HCT116 (cell line): Measurements from ENCODE around the gene HAGH. TPM values are rescaled to one million over a fixed set of nuclear protein-coding genes. Genes with fewer than 3 reads are reported as not detected.

ENCODE experiments used
- ATAC-seq: fragments of 200-7000 bp; cut with Tn5 transposase; 2 replicates; pipeline ENCODE4 v1.9.1; 2020; ENCODE audit warnings: mild to moderate bottlenecking, moderate library complexity
- BruUV-seq: library from RNA; stranded (reverse); fragments of 400-500 nt; replicated peaks from 2 replicates; lab custom pipeline; 2021; lab: Mats Ljungman, UMichigan
- CTCF ChIA-PET: fragments of 300-600 bp; sonication (Branson Sonifier 250); formaldehyde crosslinking; loops from one replicate; lab custom pipeline; 2021; ENCODE audit warnings: antibody characterized with exemption; lab: Charles Lee
- POLR2A ChIA-PET: fragments of 300-600, 350-600 bp; sonication (Branson Sonifier 250); formaldehyde crosslinking; loops from one replicate; lab custom pipeline; 2021; ENCODE audit warnings: antibody characterized with exemption; lab: Charles Lee
- RAD21 ChIA-PET, 2 experiments: fragments of 300-600 bp; sonication (Branson Sonifier 250); formaldehyde crosslinking; loops; one replicate each; lab custom pipeline; 2023; ENCODE audit warnings: low total read pairs in 2 of 2; ENCODE audit not compliant: uncharacterized antibody in 2 of 2, unreplicated experiment in 2 of 2, low non-redundant PET in 1 of 2; lab: Charles Lee
- DNase-seq: peaks from one replicate; pipeline ENCODE4 v3.0.0-alpha.2; 2010; ENCODE audit warnings: low read depth, low spot score
- H2AFZ ChIP-seq: fragments of 200-600 bp; shearing (Covaris generic), sonication (generic); 2 replicates; pipeline ENCODE4 v1.6.1; 2017; ENCODE audit warnings: low read depth, mixed run types, mixed read lengths, antibody characterized with exemption, low read length; ENCODE audit not compliant: poor library complexity, severe bottlenecking
- H3K27ac ChIP-seq: 2 replicates; pipeline ENCODE4 v1.5.1; 2012; ENCODE audit warnings: low read depth, low read length
- H3K27me3 ChIP-seq: fragments of 200-600 bp; sonication (generic); 2 replicates; pipeline ENCODE4 v1.6.1; 2016; ENCODE audit warnings: mixed run types, low read length, mixed read lengths; ENCODE audit not compliant: insufficient read depth
- H3K36me3 ChIP-seq, 2 experiments: fragments of 200-500 bp in 1 of 2; fragments of 200-600 bp in 1 of 2; sonication (Bioruptor generic) in 1 of 2; sonication (generic) in 1 of 2; 2 replicates each; pipeline versions ENCODE4 v1.5.1 to v1.6.1; 2014 to 2016; ENCODE audit warnings: low read length in 2 of 2, inconsistent platforms in 1 of 2, mixed read lengths in 1 of 2, mixed run types in 1 of 2; ENCODE audit not compliant: insufficient read depth in 2 of 2, control insufficient read depth in 1 of 2
- H3K4me1 ChIP-seq, 2 experiments: fragments of 200-600 bp in 1 of 2; sonication (generic) in 1 of 2; 2 replicates each; pipeline versions ENCODE4 v1.5.1 to v1.6.1; 2012 to 2017; ENCODE audit warnings: low read length in 2 of 2, inconsistent platforms in 1 of 2, mild to moderate bottlenecking in 1 of 2, mixed read lengths in 1 of 2, mixed run types in 1 of 2, moderate library complexity in 1 of 2; ENCODE audit not compliant: insufficient read depth in 2 of 2, control insufficient read depth in 1 of 2
- H3K4me2 ChIP-seq: fragments of 200-600 bp; sonication (generic); 2 replicates; pipeline ENCODE4 v1.6.1; 2017; ENCODE audit warnings: mixed run types, low read length, mixed read lengths
- H3K4me3 ChIP-seq, 2 experiments: fragments of 200-600 bp in 1 of 2; sonication (generic) in 1 of 2; replicated peaks in 1 of 2; 2 replicates each; pipeline ENCODE4 v1.5.1; 2011 to 2016; ENCODE audit warnings: low read length in 2 of 2, control low read depth in 1 of 2, low read depth in 1 of 2, mild to moderate bottlenecking in 1 of 2, mixed read lengths in 1 of 2, mixed run types in 1 of 2
- H3K79me2 ChIP-seq: fragments of 200-600 bp; sonication (generic); 2 replicates; pipeline ENCODE4 v1.6.1; 2017; ENCODE audit warnings: mild to moderate bottlenecking, mixed run types, low read length, moderate library complexity, mixed read lengths; ENCODE audit not compliant: insufficient read depth
- H3K9ac ChIP-seq: fragments of 200-600 bp; sonication (generic); 2 replicates; pipeline ENCODE4 v1.6.1; 2016; ENCODE audit warnings: low read length, mixed read lengths
- H3K9me2 ChIP-seq: fragments of 200-600 bp; sonication (generic), shearing (Covaris generic); 2 replicates; pipeline ENCODE4 v1.6.1; 2017; ENCODE audit warnings: mixed run types, mild to moderate bottlenecking, moderate library complexity; ENCODE audit not compliant: insufficient read depth
- H3K9me3 ChIP-seq, 2 experiments: fragments of 200-500 bp in 1 of 2; fragments of 200-600 bp in 1 of 2; sonication (Bioruptor generic) in 1 of 2; sonication (generic) in 1 of 2; 2 replicates each; pipeline ENCODE4 v1.6.1; 2014 to 2017; ENCODE audit warnings: low read length in 2 of 2, mixed read lengths in 2 of 2, inconsistent platforms in 1 of 2, low read depth in 1 of 2, mild to moderate bottlenecking in 1 of 2, mixed run types in 1 of 2, moderate library complexity in 1 of 2; ENCODE audit not compliant: control insufficient read depth in 1 of 2, insufficient read depth in 1 of 2
- H4K20me1 ChIP-seq: fragments of 200-600 bp; sonication (generic), shearing (Covaris generic); 2 replicates; pipeline ENCODE4 v1.6.1; 2017; ENCODE audit warnings: mixed run types, mild to moderate bottlenecking, moderate library complexity; ENCODE audit not compliant: insufficient read depth
- CBX3 ChIP-seq: IDR thresholded peaks from 2 replicates; pipeline ENCODE4 v1.6.1; 2012; ENCODE audit warnings: low read depth
- CTCF ChIP-seq, 3 experiments: fragments of 200-600 bp in 1 of 3; sonication (generic) in 1 of 3; IDR thresholded peaks in 2 of 3; conservative IDR thresholded peaks in 1 of 3; 2 replicates each; pipeline ENCODE4 v1.5.1; 2012 to 2017; ENCODE audit warnings: low read depth in 2 of 3, low read length in 2 of 3, antibody characterized with exemption in 1 of 3, borderline replicate concordance in 1 of 3, control low read depth in 1 of 3, mild to moderate bottlenecking in 1 of 3, mixed read lengths in 1 of 3, mixed run types in 1 of 3, moderate library complexity in 1 of 3; ENCODE audit not compliant: insufficient read depth in 1 of 3
- EGR1 ChIP-seq: IDR thresholded peaks from 2 replicates; pipeline ENCODE4 v1.6.1; 2012; ENCODE audit warnings: low read depth
- ELF1 ChIP-seq: IDR thresholded peaks from 2 replicates; pipeline ENCODE4 v1.6.1; 2012; ENCODE audit warnings: low read depth, borderline replicate concordance
- EZH2phosphoT487 ChIP-seq: fragments of 200-600 bp; IDR thresholded peaks from 2 replicates; pipeline ENCODE4 v1.6.1; 2018; ENCODE audit warnings: antibody characterized with exemption, borderline replicate concordance
- FOSL1 ChIP-seq: IDR thresholded peaks from 2 replicates; pipeline ENCODE4 v1.6.1; 2012; ENCODE audit warnings: low read depth
- RAD21 ChIP-seq: IDR thresholded peaks from 2 replicates; pipeline ENCODE4 v1.6.1; 2012; ENCODE audit warnings: low read depth, mild to moderate bottlenecking
- SP1 ChIP-seq: IDR thresholded peaks from 2 replicates; pipeline ENCODE4 v1.6.1; 2012; ENCODE audit warnings: low read depth
- SRF ChIP-seq: IDR thresholded peaks from 2 replicates; pipeline ENCODE4 v1.6.1; 2012; ENCODE audit warnings: low read depth
- intact Hi-C: fragments of 100-400 bp; cut with micrococcal nuclease; formaldehyde crosslinking; loops from 2 replicates; pipeline ENCODE4 v1.10.0; 2022
- total RNA-seq: library from RNA; stranded (reverse); gene quantifications from one replicate; pipeline ENCODE4 v1.2.1, GENCODE V29; 2021; ENCODE audit not compliant: unreplicated experiment

HAGH gene
- total RNA-seq, 1 experiment from 2014 or later = 39.1 TPM

DNA sequence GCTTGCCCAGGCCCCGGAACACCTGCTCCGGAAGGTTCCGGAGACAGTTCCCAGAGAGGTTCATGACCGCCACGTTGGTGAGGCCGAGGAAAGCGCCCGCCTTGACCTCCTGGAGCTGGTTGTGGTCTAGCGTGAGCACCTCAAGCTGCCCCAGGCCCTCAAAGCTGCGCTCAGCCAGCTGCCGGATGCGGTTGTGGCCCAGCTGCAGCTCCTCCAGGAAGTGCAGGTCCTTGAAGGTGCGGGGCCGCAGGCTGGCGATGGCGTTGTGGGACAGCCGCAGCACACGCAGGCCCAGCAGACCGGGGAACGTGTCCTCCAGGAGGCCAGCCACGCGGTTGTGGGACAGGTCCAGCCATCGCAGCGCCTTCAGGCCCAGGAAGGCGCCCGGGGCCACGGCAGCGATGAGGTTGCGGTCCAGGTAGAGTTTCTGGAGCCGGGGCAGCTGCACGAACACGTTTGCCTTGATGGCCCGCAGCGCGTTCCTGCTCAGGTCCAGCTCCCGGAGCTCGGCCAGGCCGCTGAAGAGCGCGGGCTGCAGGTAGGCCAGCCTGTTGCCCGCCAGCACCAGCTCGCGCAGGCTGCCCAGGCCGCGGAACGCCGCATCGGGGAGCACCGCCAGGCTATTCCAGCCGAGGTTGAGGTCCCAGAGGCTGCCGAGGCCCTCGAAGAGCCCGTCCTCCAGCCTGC is 35.2 kb downstream of the HAGH start:
- DNase-seq (no peak), ATAC-seq (no peak)
- Histone ChIP-seq H3K27me3 (no peaks in the 10 kb centered on the region), H3K9me2 (no peaks in the 10 kb centered on the region), H3K4me2 (no peak overlapping the region), H3K36me3 (no peaks in the 10 kb centered on the region; a peak in 1 of 4 replicates), H3K9ac (no peak overlapping the region)
- intact Hi-C loops = no loop called here
- no peak for TF ChIP-seq RAD21
- TF ChIP-seq CBX3 = no peak
- no peak for TF ChIP-seq EZH2phosphoT487
- no peak for TF ChIP-seq SP1
- TF ChIP-seq FOSL1 = no peak
- no peak for TF ChIP-seq EGR1
- no peak for TF ChIP-seq CTCF (IDR thresholded peaks at IDR 0.05 in 2 of 3, conservative IDR thresholded peaks at IDR 0.05 in 1 of 3; ENCODE audit: borderline replicate concordance in 1 of 3, insufficient read depth in 1 of 3, low read depth in 2 of 3, low read length in 2 of 3)
- no peak for TF ChIP-seq SRF
- no peak for TF ChIP-seq ELF1
- TF ChIP-seq, all 23 proteins: peak for 0
- Histone ChIP-seq H4K20me1 (no peaks in the 10 kb centered on the region), H3K4me3 (no peak overlapping the region), H3K27ac (no peak overlapping the region), H3K4me1 (no peaks in the 10 kb centered on the region), H3K79me2 (peaks cover 12% of the 10 kb centered on the region; the same call in 1 of the 2 replicates), H2AFZ (no peak overlapping the region), H3K9me3 (no peaks in the 10 kb centered on the region)
- no TSS peak for BruUV-seq
- CTCF ChIA-PET = no interaction called here
- RAD21 ChIA-PET = no interaction called here
- POLR2A ChIA-PET = no interaction called here
